Astrocyte (in vitro differentiated cells and primary cell): Measurements from ENCODE around the gene STIM1. TPM values are rescaled to one million over a fixed set of nuclear protein-coding genes. Genes with fewer than 3 reads are reported as not detected.
"Not testable (repeated sequence)": the region's sequence is repeated elsewhere in the genome, so short reads cannot be mapped to it uniquely, and the experiment has no call there.

Experiments used
- DNase-seq: peaks from one replicate; pipeline ENCODE4 v3.0.0-alpha.2; 2010; ENCODE audit warnings: low read depth
- FAIRE-seq: peaks from 2 replicates; lab custom pipeline; 2011; peaks lifted over from hg19 to GRCh38; lab: Jason Lieb, UNC
- H2AFZ ChIP-seq: 2 replicates; pipeline ENCODE4 v1.6.0; 2012; ENCODE audit warnings: low read depth, low read length, inconsistent platforms
- H3K27ac ChIP-seq: 2 replicates; pipeline ENCODE4 v1.5.1; 2011; ENCODE audit warnings: low read depth, low read length, inconsistent platforms
- H3K27me3 ChIP-seq: 2 replicates; pipeline ENCODE4 v1.6.0; 2011; ENCODE audit warnings: low read length, inconsistent platforms; ENCODE audit not compliant: insufficient read depth
- H3K36me3 ChIP-seq: 2 replicates; pipeline ENCODE4 v1.5.1; 2011; ENCODE audit warnings: low read length, inconsistent platforms; ENCODE audit not compliant: insufficient read depth
- H3K4me1 ChIP-seq: 2 replicates; pipeline ENCODE4 v1.5.1; 2011; ENCODE audit warnings: low read length, inconsistent platforms; ENCODE audit not compliant: insufficient read depth
- H3K4me2 ChIP-seq: 2 replicates; pipeline ENCODE4 v1.6.0; 2012; ENCODE audit warnings: low read length, inconsistent platforms
- H3K4me3 ChIP-seq: 2 replicates; pipeline ENCODE4 v1.5.1; 2011; ENCODE audit warnings: low read depth, mild to moderate bottlenecking, low read length, inconsistent platforms; ENCODE audit not compliant: insufficient read depth
- H3K79me2 ChIP-seq: 2 replicates; pipeline ENCODE4 v1.6.0; 2012; ENCODE audit warnings: mild to moderate bottlenecking, low read length, inconsistent platforms; ENCODE audit not compliant: insufficient read depth
- H3K9ac ChIP-seq: 2 replicates; pipeline ENCODE4 v1.6.0; 2012; ENCODE audit warnings: mild to moderate bottlenecking, low read length, inconsistent platforms
- H3K9me3 ChIP-seq: 2 replicates; pipeline ENCODE4 v1.5.1; 2012; ENCODE audit warnings: low read depth, mild to moderate bottlenecking, low read length, inconsistent platforms; ENCODE audit not compliant: insufficient read depth
- H4K20me1 ChIP-seq: 2 replicates; pipeline ENCODE4 v1.6.0; 2012; ENCODE audit warnings: low read length, inconsistent platforms; ENCODE audit not compliant: insufficient read depth
- H3K27ac Mint-ChIP-seq: one replicate; pipeline ENCODE4 v1.8.0; 2021; ENCODE audit warnings: mild to moderate bottlenecking, mixed read lengths; ENCODE audit not compliant: unreplicated experiment
- H3K27me3 Mint-ChIP-seq: one replicate; pipeline ENCODE4 v1.8.0; 2021; ENCODE audit warnings: low read depth, mixed read lengths; ENCODE audit not compliant: unreplicated experiment
- H3K36me3 Mint-ChIP-seq: one replicate; pipeline ENCODE4 v1.8.0; 2021; ENCODE audit warnings: low read depth, mixed read lengths; ENCODE audit not compliant: unreplicated experiment
- H3K4me1 Mint-ChIP-seq: one replicate; pipeline ENCODE4 v1.8.0; 2021; ENCODE audit warnings: low read depth, mixed read lengths; ENCODE audit not compliant: unreplicated experiment
- H3K4me3 Mint-ChIP-seq: one replicate; pipeline ENCODE4 v1.8.0; 2021; ENCODE audit warnings: mild to moderate bottlenecking, moderate library complexity, mixed read lengths; ENCODE audit not compliant: unreplicated experiment
- H3K9me3 Mint-ChIP-seq: one replicate; pipeline ENCODE4 v1.8.0; 2021; ENCODE audit warnings: mild to moderate bottlenecking, mixed read lengths; ENCODE audit not compliant: unreplicated experiment
- EZH2 ChIP-seq: IDR thresholded peaks from 2 replicates; pipeline ENCODE4 v1.6.1; 2012; ENCODE audit warnings: mild to moderate bottlenecking, low read length, inconsistent platforms; ENCODE audit not compliant: insufficient read depth
- total RNA-seq: library from RNA; stranded (reverse); gene quantifications from 2 replicates; pipeline ENCODE4 v1.2.1, GENCODE V29; 2021
- TF ChIP-seq, protein P1 (sequence below): IDR thresholded peaks from 2 replicates; pipeline ENCODE4 v1.5.1; 2011; ENCODE audit warnings: low read depth, mild to moderate bottlenecking, inconsistent platforms, low read length, moderate library complexity; ENCODE audit not compliant: insufficient read depth

STIM1 gene
- total RNA-seq, 1 donor from 2014 or later = 42.9 TPM

GRCh38 chr11:3894128-3894731 is 38.8 kb downstream of the STIM1 start:
- TF ChIP-seq, protein P1, sequence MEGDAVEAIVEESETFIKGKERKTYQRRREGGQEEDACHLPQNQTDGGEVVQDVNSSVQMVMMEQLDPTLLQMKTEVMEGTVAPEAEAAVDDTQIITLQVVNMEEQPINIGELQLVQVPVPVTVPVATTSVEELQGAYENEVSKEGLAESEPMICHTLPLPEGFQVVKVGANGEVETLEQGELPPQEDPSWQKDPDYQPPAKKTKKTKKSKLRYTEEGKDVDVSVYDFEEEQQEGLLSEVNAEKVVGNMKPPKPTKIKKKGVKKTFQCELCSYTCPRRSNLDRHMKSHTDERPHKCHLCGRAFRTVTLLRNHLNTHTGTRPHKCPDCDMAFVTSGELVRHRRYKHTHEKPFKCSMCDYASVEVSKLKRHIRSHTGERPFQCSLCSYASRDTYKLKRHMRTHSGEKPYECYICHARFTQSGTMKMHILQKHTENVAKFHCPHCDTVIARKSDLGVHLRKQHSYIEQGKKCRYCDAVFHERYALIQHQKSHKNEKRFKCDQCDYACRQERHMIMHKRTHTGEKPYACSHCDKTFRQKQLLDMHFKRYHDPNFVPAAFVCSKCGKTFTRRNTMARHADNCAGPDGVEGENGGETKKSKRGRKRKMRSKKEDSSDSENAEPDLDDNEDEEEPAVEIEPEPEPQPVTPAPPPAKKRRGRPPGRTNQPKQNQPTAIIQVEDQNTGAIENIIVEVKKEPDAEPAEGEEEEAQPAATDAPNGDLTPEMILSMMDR = no peak
- TF ChIP-seq EZH2 = no peak
- no peak overlapping the region for H3K4me3 Mint-ChIP-seq

DNA sequence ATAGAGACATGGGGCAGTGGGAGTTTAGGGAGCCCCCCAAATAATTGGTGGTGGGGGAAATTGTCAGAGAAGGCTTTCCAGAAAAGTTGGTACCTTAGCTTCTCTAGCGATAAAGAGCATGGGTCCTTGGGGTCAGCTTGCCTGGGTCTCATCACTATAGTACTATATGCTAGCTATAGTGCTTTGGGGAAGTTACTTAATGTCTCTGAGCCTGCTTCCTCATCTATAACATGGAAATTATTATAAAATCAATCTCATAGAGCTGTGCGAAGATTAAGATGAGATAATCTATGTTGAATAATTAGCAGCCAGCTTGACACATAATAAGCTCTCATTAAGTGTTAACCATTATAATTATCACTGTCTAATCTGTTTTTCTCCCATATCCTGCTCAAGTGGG is 41.2 kb downstream of the STIM1 start:
- H2AFZ ChIP-seq = no peak overlapping the region
- DNase-seq (no peak), FAIRE-seq (no peak)
- no peaks in the 10 kb centered on the region for H3K9me3 Mint-ChIP-seq
- H3K27me3 Mint-ChIP-seq = no peaks in the 10 kb centered on the region
- H3K4me2 ChIP-seq = no peak overlapping the region
- peaks cover 7% of the 10 kb centered on the region for H3K4me1 Mint-ChIP-seq
- no peak overlapping the region for H3K27ac ChIP-seq
- no peaks in the 10 kb centered on the region for H3K9me3 ChIP-seq
- no peaks in the 10 kb centered on the region for H4K20me1 ChIP-seq
- no peaks in the 10 kb centered on the region for H3K79me2 ChIP-seq
- H3K27me3 ChIP-seq = no peaks in the 10 kb centered on the region
- no peak overlapping the region for H3K4me3 ChIP-seq
- no peak overlapping the region for H3K27ac Mint-ChIP-seq
- no peaks in the 10 kb centered on the region for H3K36me3 Mint-ChIP-seq
- no peak for TF ChIP-seq EZH2
- TF ChIP-seq, protein P1 = no peak
- H3K9ac ChIP-seq = no peak overlapping the region
- no peaks in the 10 kb centered on the region for H3K4me1 ChIP-seq
- no peaks in the 10 kb centered on the region for H3K36me3 ChIP-seq
- H3K4me3 Mint-ChIP-seq = no peak overlapping the region

More at GRCh38 chr11:3894128-3894731, 38.8 kb downstream of the STIM1 start:
- no peaks in the 10 kb centered on the region for H3K9me3 ChIP-seq
- H3K4me3 ChIP-seq = no peak overlapping the region
- no peaks in the 10 kb centered on the region for H3K27me3 Mint-ChIP-seq
- H4K20me1 ChIP-seq = no peaks in the 10 kb centered on the region
- no peaks in the 10 kb centered on the region for H3K27me3 ChIP-seq
- H3K4me1 ChIP-seq = no peaks in the 10 kb centered on the region
- no peak overlapping the region for H3K4me2 ChIP-seq
- H2AFZ ChIP-seq = no peak overlapping the region
- no peaks in the 10 kb centered on the region for H3K36me3 ChIP-seq
- no peaks in the 10 kb centered on the region for H3K9me3 Mint-ChIP-seq
- DNase-seq (no peak), FAIRE-seq (no peak)
- peaks cover 7% of the 10 kb centered on the region for H3K4me1 Mint-ChIP-seq
- H3K27ac ChIP-seq = no peak overlapping the region
- no peaks in the 10 kb centered on the region for H3K36me3 Mint-ChIP-seq
- peak overlapping the region; percentile 26 for H3K27ac Mint-ChIP-seq
- H3K9ac ChIP-seq = no peak overlapping the region
- H3K79me2 ChIP-seq = no peaks in the 10 kb centered on the region

DNA sequence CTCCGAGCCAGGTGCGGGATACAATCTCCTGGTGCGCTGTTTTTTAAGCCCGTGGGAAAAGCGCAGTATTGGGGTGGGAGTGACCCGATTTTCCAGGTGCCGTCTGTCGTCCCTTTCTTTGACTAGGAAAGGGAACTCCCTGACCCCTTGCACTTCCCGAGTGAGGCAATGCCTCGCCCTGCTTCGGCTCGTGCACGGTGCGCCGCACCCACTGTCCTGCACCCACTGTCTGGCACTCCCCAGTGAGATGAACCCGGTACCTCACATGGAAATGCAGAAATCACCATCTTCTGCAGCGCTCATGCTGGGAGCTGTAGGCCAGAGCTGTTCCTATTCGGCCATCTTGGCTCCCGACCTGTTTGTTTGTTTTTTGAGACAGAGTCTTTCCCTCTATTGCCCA is 44.8 kb downstream of the STIM1 start:
- FAIRE-seq, H3K36me3 ChIP-seq, H3K9me3 Mint-ChIP-seq, H3K9ac ChIP-seq, DNase-seq, H3K4me2 ChIP-seq, H3K27me3 Mint-ChIP-seq, H3K27ac Mint-ChIP-seq, H3K27ac ChIP-seq, H2AFZ ChIP-seq, H3K4me3 ChIP-seq, H3K4me3 Mint-ChIP-seq, H3K36me3 Mint-ChIP-seq, H3K79me2 ChIP-seq, H3K9me3 ChIP-seq, H3K4me1 ChIP-seq, H3K27me3 ChIP-seq: not testable (repeated sequence)
- H3K4me1 Mint-ChIP-seq = peaks cover 12% of the 10 kb centered on the region
- H4K20me1 ChIP-seq = peaks cover 17% of the 10 kb centered on the region
